HepG2 (cell line): ENCODE measurements around the gene C9orf50. TPM values are rescaled to one million over a fixed set of nuclear protein-coding genes. Genes with fewer than 3 reads are reported as not detected.

ENCODE experiments used
- BATF2 ChIP-seq: sonication (generic); formaldehyde crosslinking; IDR thresholded peaks from 2 replicates; pipeline ENCODE4 v1.8.0; 2022; ENCODE audit warnings: mild to moderate bottlenecking, missing genetic modification reagents, moderate library complexity
- DMTF1 ChIP-seq: sonication (generic); formaldehyde crosslinking; IDR thresholded peaks from 2 replicates; pipeline ENCODE4 v1.4.0; 2020; ENCODE audit warnings: mild to moderate bottlenecking, missing genetic modification reagents
- EZH2 ChIP-seq: conservative IDR thresholded peaks from 2 replicates; pipeline ENCODE4 v1.6.1; 2012; ENCODE audit warnings: mild to moderate bottlenecking, low read depth, low read length, moderate library complexity
- FOXA1 ChIP-seq, 2 experiments: fragments of 450-650 bp in 1 of 2; sonication (generic) in 1 of 2; formaldehyde crosslinking in 1 of 2; IDR thresholded peaks; 2 replicates each; pipeline versions ENCODE4 v1.4.0 to v1.6.1; 2016 to 2020; ENCODE audit warnings: missing genetic modification reagents in 1 of 2
- HMGA1 ChIP-seq: sonication (generic); formaldehyde crosslinking; conservative IDR thresholded peaks from 2 replicates; pipeline ENCODE4 v1.4.0; 2020; ENCODE audit warnings: missing genetic modification reagents
- NAIF1 ChIP-seq: sonication (generic); formaldehyde crosslinking; IDR thresholded peaks from 2 replicates; pipeline ENCODE4 v1.5.0; 2020; ENCODE audit warnings: mild to moderate bottlenecking, missing genetic modification reagents, borderline replicate concordance
- NFKB2 ChIP-seq: sonication (generic); formaldehyde crosslinking; IDR thresholded peaks from 2 replicates; pipeline ENCODE4 v1.4.0; 2020; ENCODE audit warnings: missing genetic modification reagents, borderline replicate concordance
- PLSCR1 ChIP-seq: sonication (generic); formaldehyde crosslinking; IDR thresholded peaks from 2 replicates; pipeline ENCODE4 v1.5.0; 2020; ENCODE audit warnings: missing genetic modification reagents, mild to moderate bottlenecking, borderline replicate concordance
- PTBP1 ChIP-seq: fragments of 200-400 bp; formaldehyde crosslinking; IDR thresholded peaks from 2 replicates; pipeline ENCODE4 v1.6.1; 2018; ENCODE audit warnings: low read length, low read depth; ENCODE audit not compliant: poor library complexity, severe bottlenecking
- RARG ChIP-seq: sonication (generic); formaldehyde crosslinking; IDR thresholded peaks from 2 replicates; pipeline ENCODE4 v1.4.0; 2020; ENCODE audit warnings: low read depth, mild to moderate bottlenecking, missing genetic modification reagents
- SIX4 ChIP-seq: sonication (generic); formaldehyde crosslinking; IDR thresholded peaks from 2 replicates; pipeline ENCODE4 v1.4.0; 2020; ENCODE audit warnings: missing genetic modification reagents
- SRSF1 ChIP-seq: fragments of 200-400 bp; formaldehyde crosslinking; optimal IDR thresholded peaks from 2 replicates; pipeline ENCODE3; 2017; ENCODE audit warnings: mild to moderate bottlenecking, low read depth, low read length, moderate library complexity
- TAF1 ChIP-seq: sonication (generic); formaldehyde crosslinking; IDR thresholded peaks from 2 replicates; pipeline ENCODE4 v1.4.0; 2020; ENCODE audit warnings: missing genetic modification reagents
- ZFP90 ChIP-seq: sonication (generic); formaldehyde crosslinking; IDR thresholded peaks from 2 replicates; pipeline ENCODE4 v1.8.0; 2022; ENCODE audit warnings: missing genetic modification reagents, mild to moderate bottlenecking, inconsistent platforms, borderline replicate concordance
- ZNF263 ChIP-seq: sonication (generic); formaldehyde crosslinking; IDR thresholded peaks from 2 replicates; pipeline ENCODE4 v1.4.0; 2020; ENCODE audit warnings: missing genetic modification reagents
- ZNF280D ChIP-seq: sonication (generic); formaldehyde crosslinking; IDR thresholded peaks from 2 replicates; pipeline ENCODE4 v1.5.1; 2020; ENCODE audit warnings: mild to moderate bottlenecking, missing genetic modification reagents
- ZNF790 ChIP-seq: sonication (generic); formaldehyde crosslinking; IDR thresholded peaks from 2 replicates; pipeline ENCODE4 v1.8.0; 2022; ENCODE audit warnings: missing genetic modification reagents, mild to moderate bottlenecking, borderline replicate concordance
- polyA plus RNA-seq, 8 experiments: library from polyadenylated mRNA; depleted of rRNA in 3 of 8; stranded (reverse) in 7 of 8; unstranded in 1 of 8; fragments of >200 nt; fragmentation: Illumina TruSeq in 4 of 8; extraction: Trizol in 4 of 8; gene quantifications; 2 replicates each; pipeline versions ENCODE4 v1.2.1 to v1.2.3, GENCODE V29; 2011 to 2016; ENCODE audit warnings: low read depth in 4 of 8, missing spikeins in 1 of 8, mixed read lengths in 1 of 8; ENCODE audit not compliant: insufficient read depth in 1 of 8
- total RNA-seq, 5 experiments: library from RNA; depleted of rRNA; stranded (reverse); fragments of >200 nt; fragmentation: Illumina TruSeq; extraction: Trizol; gene quantifications; 2 replicates each; pipeline ENCODE4 v1.2.3, GENCODE V29; 2016; ENCODE audit warnings: low read depth in 1 of 5
- TF ChIP-seq, protein P1 (sequence below): sonication (generic); formaldehyde crosslinking; IDR thresholded peaks from 2 replicates; pipeline ENCODE4 v1.4.0; 2020; ENCODE audit warnings: mild to moderate bottlenecking, missing genetic modification reagents
- TF ChIP-seq, protein P2 (sequence below): IDR thresholded peaks from 2 replicates; pipeline ENCODE4 v1.6.1; 2016; ENCODE audit warnings: mild to moderate bottlenecking

The C9orf50 gene
- total and polyA plus RNA-seq, 2 of the 13 experiments (the other 11 are each of a cell fraction or from before 2014, with no cell fraction given) = not detected

GRCh38 chr9:129606161-129607026 is 14.5 kb downstream of the C9orf50 start (continued):
- TF ChIP-seq ZNF280D (CRISPR knock-in tag) = 0 out of 2 replicates have a peak, but pooled peaks have one; percentile 24
- TF ChIP-seq, protein P1, sequence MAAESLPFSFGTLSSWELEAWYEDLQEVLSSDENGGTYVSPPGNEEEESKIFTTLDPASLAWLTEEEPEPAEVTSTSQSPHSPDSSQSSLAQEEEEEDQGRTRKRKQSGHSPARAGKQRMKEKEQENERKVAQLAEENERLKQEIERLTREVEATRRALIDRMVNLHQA = no peak
- TF ChIP-seq HMGA1 (CRISPR knock-in tag) = no peak
- TF ChIP-seq PLSCR1 (CRISPR knock-in tag) = no peak
- no peak for TF ChIP-seq NFKB2
- TF ChIP-seq SRSF1 = no peak
- TF ChIP-seq ZNF790 (CRISPR knock-in tag) = no peak
- no peak for TF ChIP-seq NAIF1
- no peak for TF ChIP-seq SIX4
- no peak; the same call in 1 of the 2 replicates for TF ChIP-seq ZFP90
- peak; percentile 58; the same call in 1 of the 2 replicates for TF ChIP-seq ZNF263 (CRISPR knock-in tag)
- TF ChIP-seq BATF2 (CRISPR knock-in tag) = 0 out of 2 replicates have a peak, but pooled peaks have one; percentile 7
- TF ChIP-seq DMTF1 (CRISPR knock-in tag) = no peak
- TF ChIP-seq, protein P2, sequence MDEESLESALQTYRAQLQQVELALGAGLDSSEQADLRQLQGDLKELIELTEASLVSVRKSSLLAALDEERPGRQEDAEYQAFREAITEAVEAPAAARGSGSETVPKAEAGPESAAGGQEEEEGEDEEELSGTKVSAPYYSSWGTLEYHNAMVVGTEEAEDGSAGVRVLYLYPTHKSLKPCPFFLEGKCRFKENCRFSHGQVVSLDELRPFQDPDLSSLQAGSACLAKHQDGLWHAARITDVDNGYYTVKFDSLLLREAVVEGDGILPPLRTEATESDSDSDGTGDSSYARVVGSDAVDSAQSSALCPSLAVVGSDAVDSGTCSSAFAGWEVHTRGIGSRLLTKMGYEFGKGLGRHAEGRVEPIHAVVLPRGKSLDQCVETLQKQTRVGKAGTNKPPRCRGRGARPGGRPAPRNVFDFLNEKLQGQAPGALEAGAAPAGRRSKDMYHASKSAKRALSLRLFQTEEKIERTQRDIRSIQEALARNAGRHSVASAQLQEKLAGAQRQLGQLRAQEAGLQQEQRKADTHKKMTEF (CRISPR knock-in tag) = peak; percentile 66
- no peak for TF ChIP-seq EZH2
- TF ChIP-seq RARG (CRISPR knock-in tag) = no peak
- TF ChIP-seq FOXA1 (IDR thresholded peaks at IDR 0.05) = no peak
- TF ChIP-seq FOXA1 (CRISPR knock-in tag; IDR thresholded peaks at IDR 0.05) = peak; percentile 54; the same call in 1 of the 2 replicates
- peak; percentile 60 for TF ChIP-seq TAF1 (CRISPR knock-in tag)
- TF ChIP-seq PTBP1 = no peak
